HCT116 (cell line): ENCODE data around the gene RETREG1. TPM values are rescaled to one million over a fixed set of nuclear protein-coding genes. Genes with fewer than 3 reads are reported as not detected.

Source experiments
- ATAC-seq: fragments of 200-7000 bp; cut with Tn5 transposase; 2 replicates; pipeline ENCODE4 v1.9.1; 2020; ENCODE audit warnings: mild to moderate bottlenecking, moderate library complexity
- BruUV-seq: library from RNA; stranded (reverse); fragments of 400-500 nt; replicated peaks from 2 replicates; lab custom pipeline; 2021; lab: Mats Ljungman, UMichigan
- CTCF ChIA-PET: fragments of 300-600 bp; sonication (Branson Sonifier 250); formaldehyde crosslinking; loops from one replicate; lab custom pipeline; 2021; ENCODE audit warnings: antibody characterized with exemption; lab: Charles Lee
- POLR2A ChIA-PET: fragments of 300-600, 350-600 bp; sonication (Branson Sonifier 250); formaldehyde crosslinking; loops from one replicate; lab custom pipeline; 2021; ENCODE audit warnings: antibody characterized with exemption; lab: Charles Lee
- RAD21 ChIA-PET, 2 experiments: fragments of 300-600 bp; sonication (Branson Sonifier 250); formaldehyde crosslinking; loops; one replicate each; lab custom pipeline; 2023; ENCODE audit warnings: low total read pairs in 2 of 2; ENCODE audit not compliant: uncharacterized antibody in 2 of 2, unreplicated experiment in 2 of 2, low non-redundant PET in 1 of 2; lab: Charles Lee
- DNase-seq: peaks from one replicate; pipeline ENCODE4 v3.0.0-alpha.2; 2010; ENCODE audit warnings: low read depth, low spot score
- H2AFZ ChIP-seq: fragments of 200-600 bp; shearing (Covaris generic), sonication (generic); 2 replicates; pipeline ENCODE4 v1.6.1; 2017; ENCODE audit warnings: low read depth, mixed run types, mixed read lengths, antibody characterized with exemption, low read length; ENCODE audit not compliant: poor library complexity, severe bottlenecking
- H3K27ac ChIP-seq: 2 replicates; pipeline ENCODE4 v1.5.1; 2012; ENCODE audit warnings: low read depth, low read length
- H3K27me3 ChIP-seq: fragments of 200-600 bp; sonication (generic); 2 replicates; pipeline ENCODE4 v1.6.1; 2016; ENCODE audit warnings: mixed run types, low read length, mixed read lengths; ENCODE audit not compliant: insufficient read depth
- H3K36me3 ChIP-seq, 2 experiments: fragments of 200-500 bp in 1 of 2; fragments of 200-600 bp in 1 of 2; sonication (Bioruptor generic) in 1 of 2; sonication (generic) in 1 of 2; 2 replicates each; pipeline versions ENCODE4 v1.5.1 to v1.6.1; 2014 to 2016; ENCODE audit warnings: low read length in 2 of 2, inconsistent platforms in 1 of 2, mixed read lengths in 1 of 2, mixed run types in 1 of 2; ENCODE audit not compliant: insufficient read depth in 2 of 2, control insufficient read depth in 1 of 2
- H3K4me1 ChIP-seq, 2 experiments: fragments of 200-600 bp in 1 of 2; sonication (generic) in 1 of 2; 2 replicates each; pipeline versions ENCODE4 v1.5.1 to v1.6.1; 2012 to 2017; ENCODE audit warnings: low read length in 2 of 2, inconsistent platforms in 1 of 2, mild to moderate bottlenecking in 1 of 2, mixed read lengths in 1 of 2, mixed run types in 1 of 2, moderate library complexity in 1 of 2; ENCODE audit not compliant: insufficient read depth in 2 of 2, control insufficient read depth in 1 of 2
- H3K4me2 ChIP-seq: fragments of 200-600 bp; sonication (generic); 2 replicates; pipeline ENCODE4 v1.6.1; 2017; ENCODE audit warnings: mixed run types, low read length, mixed read lengths
- H3K4me3 ChIP-seq, 2 experiments: fragments of 200-600 bp in 1 of 2; sonication (generic) in 1 of 2; replicated peaks in 1 of 2; 2 replicates each; pipeline ENCODE4 v1.5.1; 2011 to 2016; ENCODE audit warnings: low read length in 2 of 2, control low read depth in 1 of 2, low read depth in 1 of 2, mild to moderate bottlenecking in 1 of 2, mixed read lengths in 1 of 2, mixed run types in 1 of 2
- H3K79me2 ChIP-seq: fragments of 200-600 bp; sonication (generic); 2 replicates; pipeline ENCODE4 v1.6.1; 2017; ENCODE audit warnings: mild to moderate bottlenecking, mixed run types, low read length, moderate library complexity, mixed read lengths; ENCODE audit not compliant: insufficient read depth
- H3K9ac ChIP-seq: fragments of 200-600 bp; sonication (generic); 2 replicates; pipeline ENCODE4 v1.6.1; 2016; ENCODE audit warnings: low read length, mixed read lengths
- H3K9me2 ChIP-seq: fragments of 200-600 bp; sonication (generic), shearing (Covaris generic); 2 replicates; pipeline ENCODE4 v1.6.1; 2017; ENCODE audit warnings: mixed run types, mild to moderate bottlenecking, moderate library complexity; ENCODE audit not compliant: insufficient read depth
- H3K9me3 ChIP-seq, 2 experiments: fragments of 200-500 bp in 1 of 2; fragments of 200-600 bp in 1 of 2; sonication (Bioruptor generic) in 1 of 2; sonication (generic) in 1 of 2; 2 replicates each; pipeline ENCODE4 v1.6.1; 2014 to 2017; ENCODE audit warnings: low read length in 2 of 2, mixed read lengths in 2 of 2, inconsistent platforms in 1 of 2, low read depth in 1 of 2, mild to moderate bottlenecking in 1 of 2, mixed run types in 1 of 2, moderate library complexity in 1 of 2; ENCODE audit not compliant: control insufficient read depth in 1 of 2, insufficient read depth in 1 of 2
- H4K20me1 ChIP-seq: fragments of 200-600 bp; sonication (generic), shearing (Covaris generic); 2 replicates; pipeline ENCODE4 v1.6.1; 2017; ENCODE audit warnings: mixed run types, mild to moderate bottlenecking, moderate library complexity; ENCODE audit not compliant: insufficient read depth
- CEBPB ChIP-seq: IDR thresholded peaks from 2 replicates; pipeline ENCODE4 v1.6.1; 2012; ENCODE audit warnings: low read depth
- EGR1 ChIP-seq: IDR thresholded peaks from 2 replicates; pipeline ENCODE4 v1.6.1; 2012; ENCODE audit warnings: low read depth
- EZH2phosphoT487 ChIP-seq: fragments of 200-600 bp; IDR thresholded peaks from 2 replicates; pipeline ENCODE4 v1.6.1; 2018; ENCODE audit warnings: antibody characterized with exemption, borderline replicate concordance
- RAD21 ChIP-seq: IDR thresholded peaks from 2 replicates; pipeline ENCODE4 v1.6.1; 2012; ENCODE audit warnings: low read depth, mild to moderate bottlenecking
- SP1 ChIP-seq: IDR thresholded peaks from 2 replicates; pipeline ENCODE4 v1.6.1; 2012; ENCODE audit warnings: low read depth
- TCF7L2 ChIP-seq: IDR thresholded peaks from 2 replicates; pipeline ENCODE4 v1.7.0; 2011; ENCODE audit warnings: borderline replicate concordance, inconsistent platforms; ENCODE audit not compliant: insufficient read depth, insufficient read length; ENCODE audit errors: extremely low read depth
- YY1 ChIP-seq: IDR thresholded peaks from 2 replicates; pipeline ENCODE4 v1.6.1; 2011; ENCODE audit warnings: low read length, low read depth, moderate library complexity, mild to moderate bottlenecking; ENCODE audit not compliant: insufficient replicate concordance; ENCODE audit errors: extremely low read depth
- ZFX ChIP-seq: fragments of 450-650 bp; IDR thresholded peaks from 2 replicates; pipeline ENCODE4 v1.6.1; 2017
- intact Hi-C: fragments of 100-400 bp; cut with micrococcal nuclease; formaldehyde crosslinking; loops from 2 replicates; pipeline ENCODE4 v1.10.0; 2022
- total RNA-seq: library from RNA; stranded (reverse); gene quantifications from one replicate; pipeline ENCODE4 v1.2.1, GENCODE V29; 2021; ENCODE audit not compliant: unreplicated experiment
- TF ChIP-seq, protein P1 (sequence below): IDR thresholded peaks from 2 replicates; pipeline ENCODE4 v1.6.1; 2012
- TF ChIP-seq, protein P2 (sequence below), 3 experiments: fragments of 200-600 bp in 1 of 3; sonication (generic) in 1 of 3; IDR thresholded peaks in 2 of 3; conservative IDR thresholded peaks in 1 of 3; 2 replicates each; pipeline ENCODE4 v1.5.1; 2012 to 2017; ENCODE audit warnings: low read depth in 2 of 3, low read length in 2 of 3, antibody characterized with exemption in 1 of 3, borderline replicate concordance in 1 of 3, control low read depth in 1 of 3, mild to moderate bottlenecking in 1 of 3, mixed read lengths in 1 of 3, mixed run types in 1 of 3, moderate library complexity in 1 of 3; ENCODE audit not compliant: insufficient read depth in 1 of 3
- TF ChIP-seq, protein P3 (sequence below): IDR thresholded peaks from 2 replicates; pipeline ENCODE4 v1.6.1; 2012; ENCODE audit warnings: low read depth

The RETREG1 gene
- total RNA-seq, 1 experiment from 2014 or later: 6.0 TPM

DNA sequence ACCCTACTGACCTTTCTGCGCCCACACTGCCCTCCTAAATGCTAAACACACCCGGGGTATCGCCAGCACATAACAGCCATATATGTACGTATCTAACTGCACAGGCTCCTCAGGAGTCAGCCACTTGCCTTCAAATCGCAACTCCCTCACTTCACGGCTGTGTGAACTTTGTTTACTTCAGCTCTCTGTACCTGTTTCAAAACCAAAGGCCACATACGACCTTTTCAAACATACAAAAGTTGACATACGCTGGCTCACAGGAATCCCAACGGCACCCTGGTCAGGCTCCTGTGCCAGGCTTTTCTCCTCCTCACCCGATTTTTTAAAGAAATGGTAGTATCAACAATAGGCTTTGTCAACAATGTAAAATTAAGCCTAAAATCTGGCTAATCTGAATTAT lies 112.2 kb downstream of the RETREG1 start (continued):
- no peak for TF ChIP-seq EGR1
- TF ChIP-seq, protein P1, sequence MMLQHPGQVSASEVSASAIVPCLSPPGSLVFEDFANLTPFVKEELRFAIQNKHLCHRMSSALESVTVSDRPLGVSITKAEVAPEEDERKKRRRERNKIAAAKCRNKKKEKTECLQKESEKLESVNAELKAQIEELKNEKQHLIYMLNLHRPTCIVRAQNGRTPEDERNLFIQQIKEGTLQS: no peak
- no peak for TF ChIP-seq TCF7L2

DNA sequence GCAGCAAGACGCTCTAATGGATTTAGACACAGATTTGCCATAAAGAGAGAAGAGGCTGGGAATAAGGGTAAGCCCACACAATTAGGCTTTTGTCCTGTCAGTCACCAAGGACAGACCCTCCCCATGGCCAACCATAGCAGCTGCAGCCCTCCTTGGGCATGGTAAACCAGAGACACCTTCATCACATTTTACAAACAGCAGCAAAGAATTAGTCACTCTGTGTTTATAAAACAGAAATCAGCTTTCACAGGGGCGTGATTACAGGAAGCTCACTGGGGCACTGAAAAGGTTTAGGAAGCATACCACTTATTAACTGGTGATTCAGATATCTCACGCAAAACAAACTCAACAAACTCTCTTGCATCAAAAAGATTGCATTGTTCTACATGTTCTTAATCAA lies 113.9 kb downstream of the RETREG1 start:
- Histone ChIP-seq H3K79me2 (no peaks in the 10 kb centered on the region), H3K27me3 (no peaks in the 10 kb centered on the region), H2AFZ (no peak overlapping the region), H3K27ac (no peak overlapping the region), H3K9me3 (no peaks in the 10 kb centered on the region), H4K20me1 (no peaks in the 10 kb centered on the region), H3K9ac (no peak overlapping the region), H3K9me2 (no peaks in the 10 kb centered on the region), H3K4me1 (peaks cover 2% of the 10 kb centered on the region in 2 experiments; a peak in 3 of 4 replicates), H3K4me3 (no peak overlapping the region), H3K36me3 (no peaks in the 10 kb centered on the region), H3K4me2 (no peak overlapping the region)
- ChIA-PET CTCF (no interaction called here), POLR2A (no interaction called here), RAD21 (no interaction called here)
- no peak for DNase-seq
- ATAC-seq: no peak
- intact Hi-C loops: no loop called here
- no peak for TF ChIP-seq EZH2phosphoT487
- no TSS peak for BruUV-seq

DNA sequence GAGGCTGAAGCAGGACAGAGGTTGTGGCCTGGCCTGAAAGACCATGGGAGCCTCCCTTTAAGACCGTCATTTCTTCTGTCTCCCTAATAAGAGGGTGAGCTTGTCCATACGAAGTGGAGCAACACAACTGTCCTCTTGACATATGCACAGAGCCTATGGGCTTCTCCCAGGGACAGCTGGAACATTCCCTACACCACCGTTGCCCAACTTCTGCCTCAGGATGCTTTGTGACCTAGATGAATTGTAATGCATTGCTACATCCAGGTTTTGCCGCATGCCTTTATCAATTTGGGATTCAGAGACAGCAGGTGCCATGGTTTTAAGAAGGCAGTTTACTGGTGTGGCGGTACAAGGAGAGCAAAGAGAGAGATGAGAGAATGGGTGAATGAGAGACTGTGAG lies 116.8 kb downstream of the RETREG1 start:
- DNase-seq: no peak
- Histone ChIP-seq H3K9ac (no peak overlapping the region), H3K4me1 (no peaks in the 10 kb centered on the region), H3K36me3 (no peaks in the 10 kb centered on the region), H3K4me3 (no peak overlapping the region), H4K20me1 (no peaks in the 10 kb centered on the region), H3K4me2 (no peak overlapping the region), H3K9me3 (no peaks in the 10 kb centered on the region), H3K79me2 (no peaks in the 10 kb centered on the region), H2AFZ (no peak overlapping the region), H3K9me2 (no peaks in the 10 kb centered on the region), H3K27me3 (no peaks in the 10 kb centered on the region), H3K27ac (no peak overlapping the region)
- ChIA-PET CTCF (interaction anchor here (1.2 kb wide), 1 partner anchor 50 kb away, joined by 4 read pairs; no protein-coding TSS in a partner anchor), POLR2A (no interaction called here), RAD21 (no interaction called here)
- no TSS peak for BruUV-seq
- ATAC-seq: no peak
- intact Hi-C loops: no loop called here
- TF ChIP-seq RAD21 (no peak), SP1 (no peak), ZFX (no peak), CEBPB (no peak), TCF7L2 (no peak), YY1 (no peak)
- TF ChIP-seq, protein P2, sequence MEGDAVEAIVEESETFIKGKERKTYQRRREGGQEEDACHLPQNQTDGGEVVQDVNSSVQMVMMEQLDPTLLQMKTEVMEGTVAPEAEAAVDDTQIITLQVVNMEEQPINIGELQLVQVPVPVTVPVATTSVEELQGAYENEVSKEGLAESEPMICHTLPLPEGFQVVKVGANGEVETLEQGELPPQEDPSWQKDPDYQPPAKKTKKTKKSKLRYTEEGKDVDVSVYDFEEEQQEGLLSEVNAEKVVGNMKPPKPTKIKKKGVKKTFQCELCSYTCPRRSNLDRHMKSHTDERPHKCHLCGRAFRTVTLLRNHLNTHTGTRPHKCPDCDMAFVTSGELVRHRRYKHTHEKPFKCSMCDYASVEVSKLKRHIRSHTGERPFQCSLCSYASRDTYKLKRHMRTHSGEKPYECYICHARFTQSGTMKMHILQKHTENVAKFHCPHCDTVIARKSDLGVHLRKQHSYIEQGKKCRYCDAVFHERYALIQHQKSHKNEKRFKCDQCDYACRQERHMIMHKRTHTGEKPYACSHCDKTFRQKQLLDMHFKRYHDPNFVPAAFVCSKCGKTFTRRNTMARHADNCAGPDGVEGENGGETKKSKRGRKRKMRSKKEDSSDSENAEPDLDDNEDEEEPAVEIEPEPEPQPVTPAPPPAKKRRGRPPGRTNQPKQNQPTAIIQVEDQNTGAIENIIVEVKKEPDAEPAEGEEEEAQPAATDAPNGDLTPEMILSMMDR (IDR thresholded peaks at IDR 0.05 in 2 of 3, conservative IDR thresholded peaks at IDR 0.05 in 1 of 3; ENCODE audit: borderline replicate concordance in 1 of 3, insufficient read depth in 1 of 3, low read depth in 2 of 3, low read length in 2 of 3): no peak
- TF ChIP-seq, protein P3, sequence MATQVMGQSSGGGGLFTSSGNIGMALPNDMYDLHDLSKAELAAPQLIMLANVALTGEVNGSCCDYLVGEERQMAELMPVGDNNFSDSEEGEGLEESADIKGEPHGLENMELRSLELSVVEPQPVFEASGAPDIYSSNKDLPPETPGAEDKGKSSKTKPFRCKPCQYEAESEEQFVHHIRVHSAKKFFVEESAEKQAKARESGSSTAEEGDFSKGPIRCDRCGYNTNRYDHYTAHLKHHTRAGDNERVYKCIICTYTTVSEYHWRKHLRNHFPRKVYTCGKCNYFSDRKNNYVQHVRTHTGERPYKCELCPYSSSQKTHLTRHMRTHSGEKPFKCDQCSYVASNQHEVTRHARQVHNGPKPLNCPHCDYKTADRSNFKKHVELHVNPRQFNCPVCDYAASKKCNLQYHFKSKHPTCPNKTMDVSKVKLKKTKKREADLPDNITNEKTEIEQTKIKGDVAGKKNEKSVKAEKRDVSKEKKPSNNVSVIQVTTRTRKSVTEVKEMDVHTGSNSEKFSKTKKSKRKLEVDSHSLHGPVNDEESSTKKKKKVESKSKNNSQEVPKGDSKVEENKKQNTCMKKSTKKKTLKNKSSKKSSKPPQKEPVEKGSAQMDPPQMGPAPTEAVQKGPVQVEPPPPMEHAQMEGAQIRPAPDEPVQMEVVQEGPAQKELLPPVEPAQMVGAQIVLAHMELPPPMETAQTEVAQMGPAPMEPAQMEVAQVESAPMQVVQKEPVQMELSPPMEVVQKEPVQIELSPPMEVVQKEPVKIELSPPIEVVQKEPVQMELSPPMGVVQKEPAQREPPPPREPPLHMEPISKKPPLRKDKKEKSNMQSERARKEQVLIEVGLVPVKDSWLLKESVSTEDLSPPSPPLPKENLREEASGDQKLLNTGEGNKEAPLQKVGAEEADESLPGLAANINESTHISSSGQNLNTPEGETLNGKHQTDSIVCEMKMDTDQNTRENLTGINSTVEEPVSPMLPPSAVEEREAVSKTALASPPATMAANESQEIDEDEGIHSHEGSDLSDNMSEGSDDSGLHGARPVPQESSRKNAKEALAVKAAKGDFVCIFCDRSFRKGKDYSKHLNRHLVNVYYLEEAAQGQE: no peak
